ENCODE measurements around the gene CREB3L1.

- TF ChIP-seq CTCF (IDR thresholded peaks at IDR 0.05) (no peak), POLR2A (IDR thresholded peaks at IDR 0.05) (no peak)
Measured at GRCh38 chr11:46336563-46337180, 59.2 kb downstream of the CREB3L1 start.

Data from right lobe of liver (tissue), 4 donors.